H9 (cell line): ENCODE results near the gene CELF5. TPM values are rescaled to one million over a fixed set of nuclear protein-coding genes. Genes with fewer than 3 reads are reported as not detected.

ENCODE experiments used
- DNase-seq: peaks from one replicate; pipeline ENCODE4 v3.0.0-alpha.2; 2017
- H2AFZ ChIP-seq: one replicate; pipeline ENCODE4 v1.6.1; 2013; ENCODE audit warnings: mild to moderate bottlenecking, low read length, control low read depth, moderate library complexity
- H2AK5ac ChIP-seq: 2 replicates; pipeline ENCODE4 v1.6.1; 2013; ENCODE audit warnings: low read length, control low read depth, mixed read lengths; ENCODE audit not compliant: insufficient read length
- H2BK120ac ChIP-seq: one replicate; pipeline ENCODE4 v1.6.1; 2013; ENCODE audit warnings: low read depth, mild to moderate bottlenecking, low read length, control low read depth, inconsistent platforms; ENCODE audit not compliant: poor library complexity, severe bottlenecking
- H2BK12ac ChIP-seq: 2 replicates; pipeline ENCODE4 v1.6.1; 2013; ENCODE audit warnings: low read length, control low read depth, mixed read lengths, low read depth; ENCODE audit not compliant: insufficient read length
- H2BK15ac ChIP-seq: 2 replicates; pipeline ENCODE4 v1.6.1; 2013; ENCODE audit warnings: low read depth, low read length, control low read depth
- H2BK20ac ChIP-seq: one replicate; pipeline ENCODE4 v1.6.1; 2013; ENCODE audit warnings: low read depth, mild to moderate bottlenecking, low read length, control low read depth, inconsistent platforms; ENCODE audit not compliant: poor library complexity, severe bottlenecking
- H2BK5ac ChIP-seq: 2 replicates; pipeline ENCODE4 v1.6.1; 2013; ENCODE audit warnings: low read length, control low read depth, mixed read lengths; ENCODE audit not compliant: insufficient read length
- H3K14ac ChIP-seq: 2 replicates; pipeline ENCODE4 v1.6.1; 2013; ENCODE audit warnings: low read length, control low read depth; ENCODE audit not compliant: insufficient read depth
- H3K18ac ChIP-seq: 2 replicates; pipeline ENCODE4 v1.6.1; 2013; ENCODE audit warnings: low read depth, mild to moderate bottlenecking, mixed read lengths, low read length, control low read depth; ENCODE audit not compliant: insufficient read length
- H3K23ac ChIP-seq: 2 replicates; pipeline ENCODE4 v1.6.1; 2013; ENCODE audit warnings: low read length, control low read depth, mixed read lengths, low read depth; ENCODE audit not compliant: insufficient read length
- H3K23me2 ChIP-seq: 2 replicates; pipeline ENCODE4 v1.6.1; 2013; ENCODE audit warnings: low read depth, mild to moderate bottlenecking, mixed read lengths, low read length, control low read depth; ENCODE audit not compliant: insufficient read length, poor library complexity, severe bottlenecking
- H3K27ac ChIP-seq: 2 replicates; pipeline ENCODE4 v1.5.1; 2013; ENCODE audit warnings: low read length, control low read depth, mixed read lengths, low read depth; ENCODE audit not compliant: insufficient read length
- H3K27me3 ChIP-seq: 2 replicates; pipeline ENCODE4 v1.6.1; 2013; ENCODE audit warnings: low read length, control low read depth, inconsistent platforms; ENCODE audit not compliant: insufficient read depth
- H3K4ac ChIP-seq: 2 replicates; pipeline ENCODE4 v1.6.1; 2013; ENCODE audit warnings: low read depth, mild to moderate bottlenecking, control low read depth, inconsistent platforms, low read length, moderate library complexity
- H3K4me1 ChIP-seq: 2 replicates; pipeline ENCODE4 v1.6.1; 2013; ENCODE audit warnings: low read length, control low read depth, inconsistent platforms; ENCODE audit not compliant: insufficient read depth
- H3K4me2 ChIP-seq: 2 replicates; pipeline ENCODE4 v1.6.1; 2013; ENCODE audit warnings: low read length, control low read depth, mixed read lengths; ENCODE audit not compliant: insufficient read length, insufficient read depth
- H3K56ac ChIP-seq: 2 replicates; pipeline ENCODE4 v1.6.1; 2013; ENCODE audit warnings: low read depth, mild to moderate bottlenecking, mixed read lengths, low read length, control low read depth; ENCODE audit not compliant: insufficient read length
- H3K79me1 ChIP-seq: 2 replicates; pipeline ENCODE4 v1.6.1; 2013; ENCODE audit warnings: low read depth, mild to moderate bottlenecking, moderate library complexity, low read length, control low read depth, inconsistent platforms; ENCODE audit not compliant: insufficient read depth, poor library complexity, severe bottlenecking
- H3K79me2 ChIP-seq: 2 replicates; pipeline ENCODE4 v1.6.1; 2013; ENCODE audit warnings: low read length, control low read depth, inconsistent platforms; ENCODE audit not compliant: insufficient read depth
- H3K9ac ChIP-seq: 2 replicates; pipeline ENCODE4 v1.6.1; 2013; ENCODE audit warnings: low read length, control low read depth, mixed read lengths; ENCODE audit not compliant: insufficient read length; ENCODE audit errors: extremely low read depth
- H3K9me3 ChIP-seq: one replicate; pipeline ENCODE4 v1.6.1; 2013; ENCODE audit warnings: low read depth, low read length, inconsistent platforms; ENCODE audit not compliant: control insufficient read depth
- H3T11ph ChIP-seq: one replicate; pipeline ENCODE4 v1.6.1; 2013; ENCODE audit warnings: mild to moderate bottlenecking, low read length, control low read depth, inconsistent platforms
- H4K20me1 ChIP-seq: one replicate; pipeline ENCODE4 v1.6.1; 2013; ENCODE audit not compliant: control insufficient read depth, insufficient read length, insufficient read depth
- H4K5ac ChIP-seq: 2 replicates; pipeline ENCODE4 v1.6.1; 2013; ENCODE audit warnings: low read depth, mild to moderate bottlenecking, mixed read lengths, low read length, control low read depth; ENCODE audit not compliant: insufficient read length
- H4K8ac ChIP-seq: replicated peaks from 2 replicates; pipeline ENCODE4 v1.6.1; 2013; ENCODE audit warnings: low read length, control low read depth, mixed read lengths, low read depth; ENCODE audit not compliant: insufficient read length
- H4K91ac ChIP-seq: 2 replicates; pipeline ENCODE4 v1.6.1; 2013; ENCODE audit warnings: low read depth, mild to moderate bottlenecking, moderate library complexity, mixed read lengths, low read length, control low read depth; ENCODE audit not compliant: insufficient read length
- H3K27ac Mint-ChIP-seq, 3 experiments: 2 replicates in 2 of 3; 3 replicates in 1 of 3; pipeline ENCODE4 v1.8.0; 2020 to 2021; ENCODE audit warnings: mixed read lengths in 3 of 3, mild to moderate bottlenecking in 1 of 3, moderate library complexity in 1 of 3
- H3K27me3 Mint-ChIP-seq: 2 replicates; pipeline ENCODE4 v1.8.0; 2021; ENCODE audit warnings: low read depth, mild to moderate bottlenecking, moderate library complexity, mixed read lengths
- H3K36me3 Mint-ChIP-seq, 3 experiments: 2 replicates in 2 of 3; 3 replicates in 1 of 3; pipeline ENCODE4 v1.8.0; 2020 to 2021; ENCODE audit warnings: low read depth in 3 of 3, mixed read lengths in 3 of 3; ENCODE audit not compliant: insufficient read depth in 1 of 3
- H3K4me1 Mint-ChIP-seq, 2 experiments: 2 replicates each; pipeline ENCODE4 v1.8.0; 2020; ENCODE audit warnings: mixed read lengths in 2 of 2
- H3K4me3 Mint-ChIP-seq, 2 experiments: 2 replicates in 1 of 2; 3 replicates in 1 of 2; pipeline ENCODE4 v1.8.0; 2020 to 2021; ENCODE audit warnings: mild to moderate bottlenecking in 2 of 2, mixed read lengths in 2 of 2, moderate library complexity in 1 of 2
- H3K9me3 Mint-ChIP-seq, 2 experiments: 2 replicates in 1 of 2; 3 replicates in 1 of 2; pipeline ENCODE4 v1.8.0; 2020; ENCODE audit warnings: mild to moderate bottlenecking in 2 of 2, mixed read lengths in 2 of 2, moderate library complexity in 1 of 2
- WGBS: extraction: QIAGEN DNeasy Blood & Tissue Kit; methylation state at CpG from one replicate; pipeline ENCODE4 v1.1.7; 2013; ENCODE audit warnings: missing lambda C conversion rate, low lambda C conversion rate, mixed read lengths; ENCODE audit not compliant: insufficient read length; ENCODE audit errors: extremely low coverage; 5-methylcytosine and 5-hydroxymethylcytosine counted together
- total RNA-seq: library from RNA; stranded (reverse); gene quantifications from 2 replicates; pipeline ENCODE4 v1.2.1, GENCODE V29; 2021
- TF ChIP-seq, protein P1 (sequence below): fragments of 200-600 bp; sonication (generic); conservative IDR thresholded peaks from 3 replicates; pipeline ENCODE4 v1.8.0; 2021; ENCODE audit warnings: antibody characterized with exemption, mild to moderate bottlenecking

CELF5 gene
- total RNA-seq, 1 experiment from 2014 or later = 4.8 TPM

DNA sequence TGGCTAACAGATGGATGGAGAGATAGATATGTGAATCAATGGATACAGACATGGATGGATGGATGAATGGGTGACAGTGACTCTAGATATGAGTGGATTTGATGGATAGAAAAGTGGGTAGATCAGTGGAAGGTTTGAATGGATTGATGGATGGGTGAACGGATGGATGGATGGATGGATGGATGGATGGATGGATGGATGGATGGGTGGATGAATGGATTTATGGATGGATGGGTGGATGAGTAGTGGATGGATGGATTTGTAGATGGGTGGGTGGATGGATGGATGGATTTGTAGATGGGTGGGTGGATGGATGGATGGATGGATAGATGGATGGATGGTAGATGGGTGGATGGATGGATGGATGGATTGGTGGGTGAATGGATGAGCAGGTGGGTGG lies 6.8 kb downstream of the CELF5 start:
- H4K8ac ChIP-seq = no peak overlapping the region
- H3K4me2 ChIP-seq = no peak overlapping the region
- no peak overlapping the region for H3T11ph ChIP-seq
- H2AK5ac ChIP-seq = no peak overlapping the region
- no CpG with 5 or more reads among the region's 1 CpG for WGBS
- no peaks in the 10 kb centered on the region for H3K23me2 ChIP-seq
- H3K23ac ChIP-seq = no peak overlapping the region
- H3K4ac ChIP-seq = no peak overlapping the region
- H3K4me1 ChIP-seq = no peaks in the 10 kb centered on the region
- peaks cover 11 to 36% of the 10 kb centered on the region in 2 experiments for H3K4me1 Mint-ChIP-seq
- H2BK12ac ChIP-seq = no peak overlapping the region
- H3K36me3 Mint-ChIP-seq = peaks cover 0 to 3% (median 0%) of the 10 kb centered on the region in 3 experiments; a peak in 4 of 7 replicates
- H3K27me3 ChIP-seq = no peaks in the 10 kb centered on the region
- H2AFZ ChIP-seq = no peak overlapping the region
- H3K14ac ChIP-seq = no peak overlapping the region
- H3K18ac ChIP-seq = no peak overlapping the region
- H3K27ac Mint-ChIP-seq = no peak overlapping the region
- H3K4me3 Mint-ChIP-seq = no peak overlapping the region
- H4K20me1 ChIP-seq = no peaks in the 10 kb centered on the region
- H3K79me2 ChIP-seq = no peaks in the 10 kb centered on the region
- no peak overlapping the region for H2BK120ac ChIP-seq
- no peak overlapping the region for H3K56ac ChIP-seq
- H3K9me3 Mint-ChIP-seq = no peaks in the 10 kb centered on the region; a peak in 1 of 5 replicates
- no peak overlapping the region for H2BK5ac ChIP-seq
- no peak overlapping the region for H3K9ac ChIP-seq
- no peak for DNase-seq
- no peaks in the 10 kb centered on the region for H3K9me3 ChIP-seq
- H3K27me3 Mint-ChIP-seq = peaks cover 30% of the 10 kb centered on the region
- TF ChIP-seq, protein P1, sequence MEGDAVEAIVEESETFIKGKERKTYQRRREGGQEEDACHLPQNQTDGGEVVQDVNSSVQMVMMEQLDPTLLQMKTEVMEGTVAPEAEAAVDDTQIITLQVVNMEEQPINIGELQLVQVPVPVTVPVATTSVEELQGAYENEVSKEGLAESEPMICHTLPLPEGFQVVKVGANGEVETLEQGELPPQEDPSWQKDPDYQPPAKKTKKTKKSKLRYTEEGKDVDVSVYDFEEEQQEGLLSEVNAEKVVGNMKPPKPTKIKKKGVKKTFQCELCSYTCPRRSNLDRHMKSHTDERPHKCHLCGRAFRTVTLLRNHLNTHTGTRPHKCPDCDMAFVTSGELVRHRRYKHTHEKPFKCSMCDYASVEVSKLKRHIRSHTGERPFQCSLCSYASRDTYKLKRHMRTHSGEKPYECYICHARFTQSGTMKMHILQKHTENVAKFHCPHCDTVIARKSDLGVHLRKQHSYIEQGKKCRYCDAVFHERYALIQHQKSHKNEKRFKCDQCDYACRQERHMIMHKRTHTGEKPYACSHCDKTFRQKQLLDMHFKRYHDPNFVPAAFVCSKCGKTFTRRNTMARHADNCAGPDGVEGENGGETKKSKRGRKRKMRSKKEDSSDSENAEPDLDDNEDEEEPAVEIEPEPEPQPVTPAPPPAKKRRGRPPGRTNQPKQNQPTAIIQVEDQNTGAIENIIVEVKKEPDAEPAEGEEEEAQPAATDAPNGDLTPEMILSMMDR = no peak
- no peak overlapping the region for H2BK20ac ChIP-seq
- no peak overlapping the region for H4K91ac ChIP-seq
- no peak overlapping the region for H2BK15ac ChIP-seq
- H3K27ac ChIP-seq = no peak overlapping the region
- H4K5ac ChIP-seq = no peak overlapping the region
- H3K79me1 ChIP-seq = no peaks in the 10 kb centered on the region
